Pancreas (tissue), 10 donors: ENCODE data around the gene DGKG. TPM values are rescaled to one million over a fixed set of nuclear protein-coding genes. Genes with fewer than 3 reads are reported as not detected.

Source experiments
- ATAC-seq, 4 donors: fragments of 200-7000 bp; cut with Tn5 transposase; one replicate each; pipeline versions ENCODE4 v1.8.0 to v1.9.1; 2020; ENCODE audit warnings: mild to moderate bottlenecking in 4 of 4, moderate library complexity in 4 of 4
- DNase-seq, 6 donors: peaks; one replicate each; pipeline ENCODE4 v3.0.0-alpha.2; 2020
- FAIRE-seq: peaks from 2 replicates; lab custom pipeline; 2012; peaks lifted over from hg19 to GRCh38; lab: Jason Lieb, UNC
- H3K27ac ChIP-seq, 4 donors: fragments of 200-600 bp; sonication (generic); 1 replicate in 3 of 4; 2 replicates in 1 of 4; pipeline versions ENCODE4 v1.5.0 to v1.8.0; 2020
- H3K27me3 ChIP-seq, 4 donors: fragments of 200-600 bp; one replicate each; pipeline ENCODE4 v1.8.0; 2021
- H3K36me3 ChIP-seq, 3 donors: fragments of 200-600 bp; sonication (generic) in 1 of 3; one replicate each; pipeline versions ENCODE4 v1.5.0 to v1.8.0; 2020 to 2021
- H3K4me1 ChIP-seq, 3 donors: fragments of 200-600 bp; one replicate each; pipeline ENCODE4 v1.8.0; 2021
- H3K4me3 ChIP-seq, 4 donors: fragments of 200-600 bp; sonication (generic) in 2 of 4; one replicate each; pipeline versions ENCODE4 v1.5.0 to v1.8.0; 2020 to 2021
- H3K9me3 ChIP-seq, 4 donors: fragments of 200-600 bp; one replicate each; pipeline ENCODE4 v1.8.0; 2021
- CTCF ChIP-seq, 4 donors: fragments of 200-600 bp; sonication (generic) in 3 of 4; IDR thresholded peaks; one replicate each; pipeline versions ENCODE4 v1.5.0 to v1.8.0; 2021; ENCODE audit warnings: antibody characterized with exemption in 4 of 4
- WGBS, 2 donors: extraction: QIAGEN DNeasy Blood & Tissue Kit; methylation state at CpG; one replicate each; pipeline ENCODE4 v1.1.7; 2013; 5-methylcytosine and 5-hydroxymethylcytosine counted together
- intact Hi-C, 3 donors: fragments of 100-400 bp; cut with DNase I; formaldehyde crosslinking; loops; one replicate each; pipeline versions ENCODE4 v1.11.1 to v1.14.2; 2022
- polyA plus RNA-seq, 2 donors: library from polyadenylated mRNA; stranded (reverse); fragments of 200-250 nt; gene quantifications; one replicate each; pipeline ENCODE4 v1.2.3, GENCODE V29; 2013
- total RNA-seq, 6 donors: library from RNA; stranded (reverse); fragmentation: NEBNext Ultra II Directional in 4 of 6; extraction: Animal tissue kit (Norgen Biotek cat#: 25700) in 4 of 6; gene quantifications; one replicate each; pipeline versions ENCODE4 v1.2.1 to v1.2.4, GENCODE V29; 2021 to 2023
- donor health status: healthy with polysubstance abuse.
- donor health status: DM: no; HTN: no; CAD: no; lungs with moderate emphysema.
- donor health status: DM: no; HTN: no; CAD: no.
- donor health status: control.
- donor health status: control.
- donor health status: Bipolar disorder and iron deficiency.
- donor health status: DM: yes; HTN: yes; CAD: no.
- donor health status: DM: no; HTN: no; CAD: no.
- donor health status: DM: no; HTN: no; CAD: no.
- donor health status: DM: yes; HTN: yes; CAD: no.

DGKG gene
- total and polyA plus RNA-seq, 8 donors = 0.16 to 2.0 (median 0.88) TPM

GRCh38 chr3:186385856-186386602 is 24.0 kb upstream of the DGKG start:
- no peak for ATAC-seq
- intact Hi-C loops = no loop called here
- no peak for TF ChIP-seq CTCF (IDR thresholded peaks at IDR 0.05)
- no peak for FAIRE-seq
- WGBS, 2 donors = 81% methylated on average over 5 of the region's 5 CpGs
- H3K4me3 ChIP-seq = no peak overlapping the region
- no peak overlapping the region for H3K27ac ChIP-seq
- H3K9me3 ChIP-seq = no peaks in the 10 kb centered on the region
- H3K4me1 ChIP-seq = peaks cover 0 to 11% (median 4%) of the 10 kb centered on the region in 3 donors
- DNase-seq = no peak
- no peaks in the 10 kb centered on the region for H3K27me3 ChIP-seq
- no peaks in the 10 kb centered on the region for H3K36me3 ChIP-seq

GRCh38 chr3:186383026-186383993 is 21.3 kb upstream of the DGKG start:
- DNase-seq = no peak
- Histone ChIP-seq H3K36me3 (no peaks in the 10 kb centered on the region), H3K9me3 (no peaks in the 10 kb centered on the region), H3K4me1 (peaks cover 0 to 11% (median 4%) of the 10 kb centered on the region in 3 donors), H3K27ac (no peak overlapping the region), H3K27me3 (no peaks in the 10 kb centered on the region), H3K4me3 (no peak overlapping the region)
- FAIRE-seq = no peak
- intact Hi-C loops = no loop called here
- no peak for TF ChIP-seq CTCF (IDR thresholded peaks at IDR 0.05)
- 85 to 88% methylated on average over 17 to 18 of the region's 18 CpGs for WGBS, 2 donors
- no peak for ATAC-seq

- Histone ChIP-seq H3K9me3 (no peaks in the 10 kb centered on the region), H3K36me3 (no peaks in the 10 kb centered on the region), H3K27ac (peak overlapping the region in 1 of 4 donors; percentile 12), H3K4me3 (peak overlapping the region in 1 of 4 donors; percentile 7), H3K4me1 (peaks cover 0 to 11% (median 4%) of the 10 kb centered on the region in 3 donors), H3K27me3 (no peaks in the 10 kb centered on the region)
- DNase-seq = no peak
- ATAC-seq = peak; percentile 63 to 85 (median 81)
- intact Hi-C loops = no loop called here
- no peak for TF ChIP-seq CTCF (IDR thresholded peaks at IDR 0.05)
- FAIRE-seq = no peak
- WGBS, 2 donors = 36 to 40% methylated on average over 6 of the region's 6 CpGs
These were observed 20.3 kb upstream of the DGKG start for GRCh38 chr3:186382217-186382885.

- no peaks in the 10 kb centered on the region for H3K36me3 ChIP-seq
- ATAC-seq (peak; percentile 39 to 53 (median 44)), FAIRE-seq (no peak), DNase-seq (no peak)
- H3K27me3 ChIP-seq = no peaks in the 10 kb centered on the region
- WGBS, 2 donors = 60 to 61% methylated on average over 10 of the region's 10 CpGs
- intact Hi-C loops = no loop called here
- H3K4me1 ChIP-seq = peaks cover 0 to 11% (median 4%) of the 10 kb centered on the region in 3 donors
- no peaks in the 10 kb centered on the region for H3K9me3 ChIP-seq
- no peak for TF ChIP-seq CTCF (IDR thresholded peaks at IDR 0.05)
- peak overlapping the region in 1 of 4 donors; percentile 7 for H3K4me3 ChIP-seq
- H3K27ac ChIP-seq = peak overlapping the region in 1 of 4 donors; percentile 12
These were observed 19.6 kb upstream of the DGKG start for GRCh38 chr3:186381424-186382216.
